GM10266 (cell line): Measurements from ENCODE around the gene ADGRD2.

Experiments used
- DNase-seq: peaks from one replicate; pipeline ENCODE4 v3.0.0; 2012; ENCODE audit errors: extremely low spot score
- CTCF ChIP-seq: IDR thresholded peaks from 2 replicates; pipeline ENCODE4 v1.5.1; 2012; ENCODE audit warnings: mild to moderate bottlenecking, low read depth; ENCODE audit not compliant: control insufficient read depth, insufficient read depth; ENCODE audit errors: missing control alignments

ADGRD2 gene

DNA sequence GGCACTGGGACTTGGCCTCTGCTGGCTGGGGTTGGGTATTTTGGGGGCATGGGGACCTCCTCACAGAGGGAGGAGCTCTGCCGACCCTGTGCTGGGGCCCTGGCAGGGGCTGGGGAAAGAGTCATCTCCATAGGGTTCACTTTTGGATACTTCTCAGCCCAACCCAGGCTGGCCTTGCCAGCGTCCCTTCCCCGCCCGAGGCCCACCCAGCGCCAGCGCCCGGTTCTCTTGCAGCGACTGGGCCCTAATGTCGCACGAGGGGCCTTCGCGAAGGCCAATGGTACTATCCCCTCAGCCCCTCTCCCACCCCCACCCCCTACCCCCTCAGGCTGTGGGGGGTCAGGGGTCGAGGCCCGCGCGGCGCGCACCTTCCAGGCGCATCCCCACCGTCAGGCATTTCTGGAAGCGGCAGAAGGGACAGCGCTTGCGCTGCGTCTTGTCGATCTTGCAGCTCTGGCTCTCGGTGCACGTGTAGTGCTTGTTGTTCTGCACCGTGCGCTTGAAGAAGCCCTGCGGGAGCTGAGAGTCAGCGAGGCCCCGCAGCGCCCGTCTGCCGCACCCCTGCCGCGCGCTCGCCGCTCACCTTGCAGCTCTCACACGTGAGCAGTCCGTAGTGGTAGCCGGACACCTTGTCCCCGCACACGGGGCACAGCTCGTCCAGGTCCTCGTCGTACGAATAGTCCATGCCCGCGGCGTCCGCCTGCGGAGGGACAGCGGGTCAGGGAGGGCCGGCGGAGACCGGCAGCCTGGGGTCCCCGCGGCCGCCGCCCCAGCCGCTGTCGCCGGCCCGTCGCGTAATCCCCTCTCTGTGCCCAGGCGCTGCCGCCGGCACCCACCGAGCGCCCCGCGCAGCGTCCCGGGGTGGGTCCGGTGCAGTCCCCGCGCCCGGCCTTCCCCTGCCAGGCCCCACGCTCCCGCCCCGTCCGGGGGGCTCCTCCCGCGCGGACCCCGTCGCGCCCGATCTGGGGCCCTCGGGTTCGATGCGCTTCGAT is 52.8 kb downstream of the ADGRD2 start:
- no peak for TF ChIP-seq CTCF
- DNase-seq: no peak

- DNase-seq: no peak
- TF ChIP-seq CTCF: no peak
Measured at GRCh38 chr9:124503713-124504529, 53.7 kb downstream of the ADGRD2 start.

- DNase-seq: no peak
- TF ChIP-seq CTCF: no peak
Measured at GRCh38 chr9:124504530-124505005, 54.3 kb downstream of the ADGRD2 start.

GRCh38 chr9:124505006-124505900 is 55.0 kb downstream of the ADGRD2 start:
- no peak for TF ChIP-seq CTCF
- DNase-seq: no peak

GRCh38 chr9:124505901-124506346 is 55.7 kb downstream of the ADGRD2 start:
- TF ChIP-seq CTCF: no peak
- DNase-seq: no peak

DNA sequence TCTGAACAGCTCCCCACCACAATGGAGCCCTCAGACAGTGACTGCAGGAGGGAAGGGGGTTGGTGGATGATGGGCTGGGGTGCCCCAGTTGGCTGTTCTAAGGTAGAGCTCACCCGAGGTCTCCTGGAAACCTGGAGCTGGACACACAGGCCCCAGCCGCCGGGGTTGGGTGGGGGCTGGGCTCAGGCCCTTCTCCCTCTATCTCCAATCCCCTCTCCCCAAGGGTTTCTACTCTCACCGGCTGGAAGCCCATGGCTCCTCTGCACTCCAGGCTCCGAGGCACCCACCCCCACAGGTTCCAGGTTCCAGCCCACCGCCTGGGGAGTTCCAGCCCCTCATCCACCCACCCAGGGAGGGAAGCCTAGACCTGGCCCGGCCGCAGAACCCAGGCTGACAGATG is 56.2 kb downstream of the ADGRD2 start:
- DNase-seq: no peak

More for the DNA sequence above, 56.2 kb downstream of the ADGRD2 start:
- TF ChIP-seq CTCF: no peak
